SK-MEL-5 (cell line): Measurements from ENCODE around the gene CCDC9B. TPM values are rescaled to one million over a fixed set of nuclear protein-coding genes. Genes with fewer than 3 reads are reported as not detected.

Source experiments
- DNase-seq: peaks from one replicate; pipeline ENCODE4 v3.0.0-alpha.2; 2016; ENCODE audit warnings: low read depth, low spot score
- in situ Hi-C: cut with HindIII; loops from 2 replicates; pipeline ENCODE4 v1.10.0; 2016; ENCODE audit warnings: low sequenced_read_pairs, high pct_unique_total_duplicates, low pct_unique_long_range_greater_than_20kb
- polyA plus RNA-seq, 2 experiments: library from polyadenylated mRNA; depleted of rRNA; stranded (reverse); fragments of >200 nt; gene quantifications; 2 replicates each; pipeline ENCODE4 v1.2.3, GENCODE V29; 2015
- total RNA-seq: library from RNA; depleted of rRNA; stranded (reverse); fragments of >200 nt; shearing (Covaris generic); gene quantifications from 2 replicates; pipeline ENCODE4 v1.2.3, GENCODE V29; 2014; rRNA removed

The CCDC9B gene
- total RNA-seq: 5.0 and 5.5 TPM in 2 replicates
- 4.3 and 4.9 TPM in 2 replicates for polyA plus RNA-seq (2015; cell fraction: cytosol; rRNA removed)
- 51.2 and 53.9 TPM in 2 replicates for polyA plus RNA-seq (2015; cell fraction: nucleus; rRNA removed)

DNA sequence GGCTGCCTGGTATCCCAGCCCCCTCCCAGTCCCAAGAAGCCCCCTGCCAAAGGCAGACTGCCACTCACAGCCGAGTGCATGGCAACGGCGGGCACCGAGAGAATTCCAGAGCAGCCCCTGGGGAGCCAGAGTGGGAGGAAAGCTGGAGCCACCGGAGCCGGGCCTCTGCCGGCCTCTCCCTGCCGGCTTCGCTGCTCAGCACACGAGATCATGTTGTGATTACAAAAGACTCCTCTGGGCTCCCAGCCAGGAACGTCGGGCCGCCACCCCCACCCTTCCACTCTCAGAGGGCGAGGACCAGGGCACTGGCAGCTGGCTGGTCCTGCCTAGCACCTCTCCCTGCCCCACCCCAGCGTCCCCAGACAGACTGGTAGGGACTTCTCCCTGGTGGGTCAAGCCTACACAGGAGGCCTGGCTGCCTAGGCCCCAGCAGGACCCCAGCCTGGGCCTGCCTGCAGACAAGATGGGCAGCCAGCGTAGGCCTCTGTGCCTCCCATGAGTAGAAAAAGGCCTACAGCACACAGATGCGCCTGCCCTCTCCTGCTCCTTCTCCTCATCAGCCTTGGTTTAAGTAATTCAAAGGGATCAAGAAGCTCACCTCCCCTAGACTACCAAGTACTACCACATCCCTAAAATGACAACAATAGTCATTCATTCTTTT, at the start of gene CCDC9B:
Gene CCDC9B, minus strand, starts transcription at position 200 of the 661 bp plus-strand sequence. Its CDS starts 120 bp downstream, at position 80.
- peak; percentile 79 for DNase-seq
- in situ Hi-C loops: no loop called here

GRCh38 chr15:40389824-40390595, 49.3 kb upstream of the CCDC9B start:
- in situ Hi-C loops: no loop called here
- DNase-seq: no peak

GRCh38 chr15:40388941-40389823, 48.4 kb upstream of the CCDC9B start:
- in situ Hi-C loops: no loop called here
- no peak for DNase-seq

- in situ Hi-C loops: no loop called here
- DNase-seq: no peak
These were observed 45.7 kb upstream of the CCDC9B start for GRCh38 chr15:40386480-40386879.

DNA sequence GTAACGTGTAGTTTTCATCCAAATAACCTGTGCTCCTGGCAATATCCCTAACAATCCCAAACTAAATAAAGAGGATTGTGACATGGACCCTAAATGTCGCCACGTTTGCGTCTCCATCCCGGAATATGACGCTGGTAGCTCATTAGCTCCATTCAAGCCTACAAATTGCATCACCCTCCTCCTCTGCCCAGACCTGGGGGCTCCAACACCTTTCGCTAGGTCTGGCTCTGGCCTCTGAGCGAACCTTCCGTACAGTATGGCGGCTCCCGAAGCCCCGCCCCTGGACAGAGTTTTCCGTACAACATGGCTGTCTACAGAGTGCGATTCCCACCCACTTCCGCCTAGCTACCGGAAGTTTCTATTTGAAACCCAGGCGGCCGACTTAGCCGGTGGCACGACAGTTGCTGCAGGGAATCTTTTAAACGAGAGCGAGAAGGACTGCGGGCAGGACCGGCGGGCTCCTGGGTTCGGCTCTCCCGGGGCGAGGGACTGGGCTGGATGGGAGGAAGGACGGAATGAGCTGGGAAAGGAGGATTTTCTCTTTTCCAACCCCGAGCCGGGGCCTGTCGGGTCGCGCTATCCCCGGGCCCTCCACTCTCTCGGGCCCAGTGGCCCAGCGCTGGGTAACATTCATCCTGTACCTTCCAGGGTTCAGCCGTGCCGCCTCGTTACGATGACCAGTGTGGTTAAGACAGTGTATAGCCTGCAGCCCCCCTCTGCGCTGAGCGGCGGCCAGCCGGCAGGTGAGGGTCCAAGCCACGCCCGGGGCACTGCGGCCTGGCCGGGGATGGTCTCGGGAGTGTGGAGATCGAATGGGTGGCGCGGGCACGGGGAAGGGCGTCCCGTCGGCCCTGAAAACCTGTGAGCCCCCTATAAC, 42.1 kb upstream of the CCDC9B start, which contains the start of gene KNSTRN:
Gene KNSTRN, plus strand, starts transcription at position 142 of the 877 bp plus-strand sequence. Its CDS starts 115 bp downstream, at position 257.
- in situ Hi-C loops: no loop called here
- DNase-seq: peak; percentile 88

DNA sequence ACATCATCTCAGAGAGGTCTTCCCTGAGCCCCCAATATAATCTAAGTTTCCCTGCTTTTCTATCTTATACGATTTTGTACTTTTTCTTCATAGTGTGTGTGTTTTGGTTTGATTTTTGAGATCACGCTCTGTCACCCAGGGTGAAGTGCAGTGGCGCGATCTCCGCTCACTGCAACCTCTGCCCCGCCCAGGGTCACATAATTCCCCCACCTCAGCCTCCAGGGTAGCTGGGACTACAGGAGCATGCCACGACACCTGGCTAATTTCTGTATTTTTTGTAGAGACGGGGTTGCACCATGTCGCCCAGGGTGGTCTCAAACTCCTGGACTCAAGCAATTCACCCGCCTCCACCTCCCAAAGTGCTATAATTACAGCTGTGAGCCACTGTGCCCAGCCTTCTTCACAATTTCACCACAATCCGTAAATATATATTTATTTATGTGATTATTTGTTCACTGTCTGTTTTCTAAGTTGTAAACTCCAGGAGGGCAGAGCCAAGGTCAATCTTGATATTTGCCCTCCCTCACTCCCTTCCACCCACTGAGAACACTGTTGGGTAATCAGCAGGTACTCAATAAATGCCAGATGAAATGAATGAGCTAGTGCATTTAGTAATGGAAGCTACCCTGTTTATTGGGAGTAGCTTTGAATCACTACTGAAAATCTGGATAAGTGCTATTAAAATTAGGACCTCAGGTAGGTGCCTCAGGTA, 41.2 kb upstream of the CCDC9B start:
- no peak for DNase-seq
- in situ Hi-C loops: no loop called here

DNA sequence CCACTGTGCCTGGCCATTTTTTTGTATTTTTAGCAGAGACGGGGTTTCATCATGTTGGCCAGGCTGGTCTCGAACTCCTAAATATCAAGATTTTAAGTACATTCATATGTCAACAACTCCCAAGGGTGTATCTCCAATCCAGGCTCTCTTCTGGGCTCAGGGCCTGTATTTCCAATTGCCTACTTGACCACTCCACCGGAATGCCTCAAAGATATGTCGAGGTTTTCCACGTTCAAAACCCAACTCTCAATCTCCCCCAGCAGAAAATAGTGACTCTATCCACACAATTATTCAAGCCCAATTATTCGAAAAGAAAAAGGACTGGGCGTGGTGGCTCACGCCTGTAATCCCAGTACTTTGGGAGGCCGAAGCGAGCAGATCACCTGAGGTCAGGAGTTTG, 39.9 kb upstream of the CCDC9B start:
- in situ Hi-C loops: no loop called here
- DNase-seq: no peak

GRCh38 chr15:40379853-40380252, 39.1 kb upstream of the CCDC9B start:
- in situ Hi-C loops: no loop called here
- DNase-seq: peak; percentile 54

DNA sequence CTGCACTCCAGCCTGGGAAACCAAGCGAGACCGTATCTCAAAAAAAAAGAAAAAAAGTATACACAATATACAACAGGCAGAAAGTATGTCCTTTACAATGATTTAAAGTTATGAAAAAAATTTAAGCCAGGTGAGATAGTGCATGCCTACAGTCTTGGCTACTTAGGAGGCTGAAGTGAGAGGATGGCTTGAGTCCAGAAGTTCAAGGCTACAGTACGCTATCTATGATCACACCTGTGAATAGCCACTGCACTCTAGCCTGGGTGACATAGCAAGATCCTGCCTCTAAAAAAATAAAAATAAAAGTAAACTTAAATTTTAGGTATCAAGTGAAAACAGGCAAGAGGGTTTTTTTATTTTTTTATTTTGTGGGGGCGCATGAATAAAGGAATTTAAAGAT, 38.6 kb upstream of the CCDC9B start:
- DNase-seq: no peak
- in situ Hi-C loops: no loop called here

DNA sequence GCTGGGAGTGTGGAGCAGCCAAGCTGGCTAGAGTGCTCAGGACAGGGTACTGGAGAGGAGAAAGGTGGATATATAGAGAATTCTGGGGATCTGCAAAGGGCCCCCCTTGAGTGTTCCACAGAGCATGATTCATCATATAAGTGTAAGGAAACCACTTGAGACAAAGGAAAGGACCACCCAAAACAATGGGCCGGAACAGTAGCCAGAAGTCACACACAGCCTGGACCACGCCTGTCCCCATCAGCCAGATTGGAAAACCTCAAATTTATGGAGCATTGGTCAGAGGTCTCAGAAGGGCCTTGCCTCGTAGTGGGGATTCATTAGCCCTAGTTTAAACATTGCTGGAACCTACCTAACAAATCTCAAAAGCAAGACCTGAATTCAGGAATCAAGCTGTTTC, 36.9 kb upstream of the CCDC9B start:
- DNase-seq: no peak
- in situ Hi-C loops: no loop called here

- in situ Hi-C loops: no loop called here
- no peak for DNase-seq
These were observed 32.2 kb upstream of the CCDC9B start for GRCh38 chr15:40372981-40373380.

DNA sequence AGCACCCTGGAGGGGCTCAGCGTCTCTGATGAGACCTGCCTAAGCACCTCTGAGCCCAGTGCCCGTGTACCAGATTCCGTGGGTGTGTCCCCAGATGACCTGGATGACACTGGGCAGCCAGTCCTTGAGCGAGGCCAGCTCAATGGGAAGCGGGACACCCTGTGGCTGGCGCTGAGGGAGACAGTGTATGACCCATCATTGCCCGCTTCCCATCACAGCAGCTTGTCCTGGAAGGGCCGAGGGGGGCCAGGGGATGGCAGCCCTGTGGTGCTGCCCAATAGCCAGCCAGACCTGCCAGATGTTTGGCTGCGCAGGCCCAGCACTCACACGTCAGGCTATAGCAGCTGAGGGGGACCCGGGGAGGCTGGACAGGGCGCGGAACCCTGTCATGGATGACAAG, 29.2 kb upstream of the CCDC9B start:
- in situ Hi-C loops: no loop called here
- no peak for DNase-seq

- in situ Hi-C loops: no loop called here
- DNase-seq: no peak
These were observed 28.7 kb upstream of the CCDC9B start for GRCh38 chr15:40369474-40369869.

- in situ Hi-C loops: no loop called here
- no peak for DNase-seq
These were observed 28.2 kb upstream of the CCDC9B start for GRCh38 chr15:40368719-40369473.

- DNase-seq: peak; percentile 80
- in situ Hi-C loops: no loop called here
These were observed 27.2 kb upstream of the CCDC9B start for GRCh38 chr15:40367686-40368611.
